ENCODE results near the gene WWOX. TPM values are rescaled to one million over a fixed set of nuclear protein-coding genes. Genes with fewer than 3 reads are reported as not detected.

Gene WWOX
- total and polyA plus RNA-seq, 2 experiments from 2014 or later, result 17.0 to 39.8 TPM

DNA sequence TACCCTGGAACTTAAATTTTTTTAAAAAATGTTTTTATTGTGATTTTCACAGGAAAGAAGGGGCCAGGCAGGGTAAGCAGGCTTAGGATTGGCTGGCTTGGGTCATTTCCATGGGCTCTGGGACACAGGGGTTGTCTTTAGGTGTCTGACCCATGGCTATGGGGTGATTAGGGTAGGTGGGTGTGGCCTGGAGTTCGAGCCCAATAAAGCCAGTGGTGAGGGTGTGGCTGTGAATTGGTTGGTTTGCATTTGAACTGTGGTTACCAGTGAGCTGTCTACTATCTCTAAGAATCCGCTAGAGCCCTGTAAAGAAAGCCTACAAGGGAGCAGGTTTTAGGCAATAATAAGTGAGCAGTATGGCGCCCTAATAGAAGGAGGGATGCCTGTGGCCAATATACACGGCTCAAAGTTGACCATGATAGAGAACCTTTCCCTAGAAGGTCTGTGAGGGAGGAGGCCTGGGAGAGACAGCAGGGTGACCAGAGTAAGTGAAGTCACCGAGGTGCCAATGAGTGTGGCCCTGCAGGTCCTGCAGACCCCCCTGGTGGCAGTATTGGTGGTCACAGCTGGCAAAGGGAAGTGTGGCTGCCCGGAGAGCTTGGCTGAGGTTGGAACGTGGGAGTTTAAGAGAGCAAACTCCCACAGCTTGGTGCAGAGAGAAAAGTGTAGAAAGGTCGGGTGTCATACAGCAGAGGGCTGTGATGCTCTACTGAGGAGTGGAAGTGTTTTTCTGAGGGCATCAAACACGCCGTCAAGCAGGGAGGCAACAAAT is 454.0 kb downstream of the WWOX start:
- H3K9me3 ChIP-seq (ENCODE audit: low read depth), result no peaks in the 10 kb centered on the region
- TF ChIP-seq EZH2phosphoT487 (IDR thresholded peaks at IDR 0.05; ENCODE audit: low read depth, severe bottlenecking, unreplicated experiment), result no peak
- TF ChIP-seq CTCF (IDR thresholded peaks at IDR 0.05; ENCODE audit: poor library complexity), result no peak
- TF ChIP-seq EZH2 (IDR thresholded peaks at IDR 0.05; ENCODE audit: borderline replicate concordance), result no peak
- H3K4me1 ChIP-seq (ENCODE audit: insufficient read depth), result no peaks in the 10 kb centered on the region
- H3K4me2 ChIP-seq, result no peak overlapping the region
- WGBS (ENCODE audit: low lambda C conversion rate, missing lambda C conversion rate), result 87% methylated on average over 10 of the region's 10 CpGs
- no peaks in the 10 kb centered on the region for H3K79me2 ChIP-seq
- no peak overlapping the region for H3K27ac ChIP-seq
- H3K4me3 ChIP-seq, result no peak overlapping the region
- H2AFZ ChIP-seq, result no peak overlapping the region
- no peak for DNase-seq (ENCODE audit: low spot score)
- H3K27me3 ChIP-seq, result no peaks in the 10 kb centered on the region
- H4K20me1 ChIP-seq (ENCODE audit: insufficient read depth, poor library complexity, severe bottlenecking), result no peaks in the 10 kb centered on the region
- H3K36me3 ChIP-seq (replicated peaks; ENCODE audit: insufficient read depth, low read depth), result no peaks in the 10 kb centered on the region
- H3K9me2 ChIP-seq (replicated peaks; ENCODE audit: insufficient read depth), result no peaks in the 10 kb centered on the region

DNA sequence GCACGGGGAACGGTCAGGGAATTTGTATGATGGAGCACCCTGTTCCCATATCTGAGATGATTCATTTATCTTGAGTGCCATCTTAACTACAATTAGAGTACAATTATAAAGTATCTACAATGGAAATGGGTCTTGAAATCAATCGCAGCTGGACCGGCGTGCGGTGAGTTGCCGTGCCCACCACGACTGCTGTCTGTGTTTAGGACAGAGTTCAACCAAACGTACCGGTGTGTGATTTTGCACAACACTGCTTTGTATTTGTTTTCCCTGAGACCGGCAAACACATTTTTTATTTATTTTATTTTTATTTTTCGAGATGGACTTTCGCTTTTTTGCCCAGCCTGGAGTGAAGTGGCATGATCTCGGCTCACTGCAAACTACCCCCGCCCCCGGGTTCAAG is 457.0 kb downstream of the WWOX start:
- Histone ChIP-seq H3K79me2 (no peaks in the 10 kb centered on the region), H3K4me3 (no peak overlapping the region), H3K27me3 (no peaks in the 10 kb centered on the region), H3K36me3 (replicated peaks; ENCODE audit: insufficient read depth, low read depth) (no peaks in the 10 kb centered on the region), H4K20me1 (ENCODE audit: insufficient read depth, poor library complexity, severe bottlenecking) (no peaks in the 10 kb centered on the region), H2AFZ (no peak overlapping the region), H3K9me3 (ENCODE audit: low read depth) (no peaks in the 10 kb centered on the region), H3K9me2 (replicated peaks; ENCODE audit: insufficient read depth) (no peaks in the 10 kb centered on the region), H3K4me2 (no peak overlapping the region), H3K4me1 (ENCODE audit: insufficient read depth) (no peaks in the 10 kb centered on the region), H3K27ac (no peak overlapping the region)
- DNase-seq (ENCODE audit: low spot score), result no peak
- WGBS (ENCODE audit: low lambda C conversion rate, missing lambda C conversion rate), result 96% methylated on average over 16 of the region's 16 CpGs
- TF ChIP-seq EZH2 (IDR thresholded peaks at IDR 0.05; ENCODE audit: borderline replicate concordance), result no peak
- no peak for TF ChIP-seq CTCF (IDR thresholded peaks at IDR 0.05; ENCODE audit: poor library complexity)
- no peak for TF ChIP-seq EZH2phosphoT487 (IDR thresholded peaks at IDR 0.05; ENCODE audit: low read depth, severe bottlenecking, unreplicated experiment)

GRCh38 chr16:78560997-78561396 is 461.5 kb downstream of the WWOX start:
- H3K27me3 ChIP-seq, result no peaks in the 10 kb centered on the region
- H3K27ac ChIP-seq, result no peak overlapping the region
- WGBS (ENCODE audit: low lambda C conversion rate, missing lambda C conversion rate), result 100% methylated on average over 1 of the region's 1 CpG
- no peak overlapping the region for H2AFZ ChIP-seq
- no peaks in the 10 kb centered on the region for H3K36me3 ChIP-seq (replicated peaks; ENCODE audit: insufficient read depth, low read depth)
- DNase-seq (ENCODE audit: low spot score), result no peak
- no peaks in the 10 kb centered on the region for H3K4me1 ChIP-seq (ENCODE audit: insufficient read depth)
- TF ChIP-seq CTCF (IDR thresholded peaks at IDR 0.05; ENCODE audit: poor library complexity) (no peak), EZH2 (IDR thresholded peaks at IDR 0.05; ENCODE audit: borderline replicate concordance) (no peak), EZH2phosphoT487 (IDR thresholded peaks at IDR 0.05; ENCODE audit: low read depth, severe bottlenecking, unreplicated experiment) (no peak)
- H4K20me1 ChIP-seq (ENCODE audit: insufficient read depth, poor library complexity, severe bottlenecking), result no peaks in the 10 kb centered on the region
- no peaks in the 10 kb centered on the region for H3K9me2 ChIP-seq (replicated peaks; ENCODE audit: insufficient read depth)
- no peak overlapping the region for H3K4me2 ChIP-seq
- no peak overlapping the region for H3K4me3 ChIP-seq
- no peaks in the 10 kb centered on the region for H3K79me2 ChIP-seq
- no peaks in the 10 kb centered on the region for H3K9me3 ChIP-seq (ENCODE audit: low read depth)

Data from hepatocyte (in vitro differentiated cells).